Activated naive CD4-positive, alpha-beta T cell (primary cell): Measurements from ENCODE around the gene FILIP1L.

Experiments
- DNase-seq, 4 experiments: peaks; one replicate each; lab custom pipeline; 2025; lab: John Stamatoyannopoulos, UW

FILIP1L gene

GRCh38 chr3:100042166-100042981, 71.9 kb downstream of the FILIP1L start:
- no peak for DNase-seq

GRCh38 chr3:100041328-100041749, 73.0 kb downstream of the FILIP1L start:
- DNase-seq, result no peak

GRCh38 chr3:100040451-100041225, 73.7 kb downstream of the FILIP1L start:
- no peak for DNase-seq

- DNase-seq, result no peak
Observed at GRCh38 chr3:100039075-100039474, 75.2 kb downstream of the FILIP1L start.

GRCh38 chr3:100033903-100034471, 80.3 kb downstream of the FILIP1L start:
- DNase-seq, result no peak

GRCh38 chr3:100033184-100033583, 81.1 kb downstream of the FILIP1L start:
- DNase-seq, result no peak

- no peak for DNase-seq
Observed at GRCh38 chr3:100032243-100032642, 82.1 kb downstream of the FILIP1L start.

GRCh38 chr3:100030914-100031425, 83.3 kb downstream of the FILIP1L start:
- no peak for DNase-seq

GRCh38 chr3:100030346-100030745, 84.0 kb downstream of the FILIP1L start:
- DNase-seq, result no peak

- DNase-seq, result no peak
Observed at GRCh38 chr3:100029689-100030088, 84.6 kb downstream of the FILIP1L start.

- no peak for DNase-seq
Observed at GRCh38 chr3:100029052-100029451, 85.2 kb downstream of the FILIP1L start.

GRCh38 chr3:100027321-100027720, 87.0 kb downstream of the FILIP1L start:
- DNase-seq, result no peak

GRCh38 chr3:100024520-100025303, 89.6 kb downstream of the FILIP1L start:
- no peak for DNase-seq

- no peak for DNase-seq
Observed at GRCh38 chr3:100023595-100023994, 90.7 kb downstream of the FILIP1L start.

GRCh38 chr3:100023150-100023549, 91.2 kb downstream of the FILIP1L start:
- DNase-seq, result no peak

- DNase-seq, result no peak
Observed at GRCh38 chr3:100022506-100022905, 91.8 kb downstream of the FILIP1L start.

GRCh38 chr3:100020876-100021644, 93.2 kb downstream of the FILIP1L start:
- DNase-seq, result no peak

GRCh38 chr3:100019719-100020118, 94.6 kb downstream of the FILIP1L start:
- DNase-seq, result no peak

- DNase-seq, result no peak
Observed at GRCh38 chr3:100018806-100019205, 95.5 kb downstream of the FILIP1L start.

GRCh38 chr3:100010087-100010417, 104.2 kb downstream of the FILIP1L start:
- DNase-seq, result no peak
